Esophagus squamous epithelium (tissue), 4 donors: ENCODE data around the gene NOL4L.

Experiments
- CTCF ChIP-seq, 6 experiments: fragments of 450-650 bp in 4 of 6; fragments of 200-600 bp in 2 of 6; sonication (generic) in 2 of 6; IDR thresholded peaks; one replicate each; pipeline ENCODE4 v1.5.1; 2016 to 2019; ENCODE audit warnings: antibody characterized with exemption in 6 of 6, mild to moderate bottlenecking in 4 of 6, moderate library complexity in 4 of 6
- POLR2A ChIP-seq, 4 donors: fragments of 450-650 bp; IDR thresholded peaks; one replicate each; pipeline ENCODE4 v1.6.1; 2017; ENCODE audit warnings: antibody characterized with exemption in 4 of 4, mild to moderate bottlenecking in 4 of 4, moderate library complexity in 3 of 4

- no peak for TF ChIP-seq POLR2A (IDR thresholded peaks at IDR 0.05)
- no peak for TF ChIP-seq CTCF (IDR thresholded peaks at IDR 0.05)
Measured at GRCh38 chr20:32554965-32555289, 30.2 kb downstream of the NOL4L start.
